ENCODE measurements around the gene OLFM1. TPM values are rescaled to one million over a fixed set of nuclear protein-coding genes. Genes with fewer than 3 reads are reported as not detected.

The OLFM1 gene
- total RNA-seq, 1 donor from 2014 or later, result 5.5 TPM

GRCh38 chr9:135079018-135079417 is 8.4 kb upstream of the OLFM1 start:
- Histone ChIP-seq H2AFZ (ENCODE audit: low read depth, low read length) (no peak overlapping the region), H3K9me3 (ENCODE audit: insufficient read depth, low read depth, low read length) (no peaks in the 10 kb centered on the region), H3K36me3 (ENCODE audit: insufficient read depth, low read length) (no peaks in the 10 kb centered on the region), H3K4me1 (ENCODE audit: insufficient read depth, low read length) (no peaks in the 10 kb centered on the region), H3K4me3 (ENCODE audit: insufficient read depth, low read depth, low read length) (no peak overlapping the region), H4K20me1 (ENCODE audit: insufficient read depth, low read length) (no peaks in the 10 kb centered on the region), H3K4me2 (ENCODE audit: low read length) (no peak overlapping the region), H3K27ac (ENCODE audit: low read depth, low read length) (no peak overlapping the region), H3K79me2 (ENCODE audit: insufficient read depth, low read length) (no peaks in the 10 kb centered on the region), H3K27me3 (ENCODE audit: insufficient read depth, low read length) (peaks cover 6% of the 10 kb centered on the region), H3K9ac (ENCODE audit: low read length) (no peak overlapping the region)
- DNase-seq (ENCODE audit: low read depth), result no peak
- TF ChIP-seq EZH2 (IDR thresholded peaks at IDR 0.05; ENCODE audit: insufficient read depth, low read length) (no peak), CTCF (IDR thresholded peaks at IDR 0.05; ENCODE audit: insufficient read depth, low read depth, low read length) (no peak)
- Mint-ChIP-seq H3K27me3 (ENCODE audit: low read depth, unreplicated experiment) (peaks cover 68% of the 10 kb centered on the region), H3K4me3 (ENCODE audit: unreplicated experiment) (no peak overlapping the region), H3K36me3 (ENCODE audit: low read depth, unreplicated experiment) (no peaks in the 10 kb centered on the region), H3K9me3 (ENCODE audit: unreplicated experiment) (no peaks in the 10 kb centered on the region), H3K27ac (ENCODE audit: unreplicated experiment) (no peak overlapping the region), H3K4me1 (ENCODE audit: low read depth, unreplicated experiment) (no peaks in the 10 kb centered on the region)
- FAIRE-seq, result no peak

DNA sequence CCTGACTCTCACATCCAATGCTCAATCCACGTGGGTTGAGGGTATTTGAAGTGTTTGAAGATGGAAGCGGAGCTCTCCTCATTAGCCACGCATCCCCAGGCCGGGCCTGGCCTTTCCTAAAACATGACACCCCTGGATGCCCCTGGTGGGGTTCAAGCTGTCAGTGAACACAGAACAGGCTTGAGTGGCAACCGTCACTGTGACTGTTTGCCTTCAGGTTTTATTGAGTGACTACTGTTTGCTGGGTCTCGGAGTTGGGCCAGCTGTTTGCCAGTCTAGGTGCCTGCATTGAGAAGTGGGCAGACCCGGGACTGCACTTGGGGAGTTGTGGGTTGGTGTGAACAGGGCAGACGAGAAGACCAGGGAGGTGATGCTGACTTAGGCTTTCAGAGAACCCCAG is 7.8 kb upstream of the OLFM1 start:
- no peak for FAIRE-seq
- Histone ChIP-seq H2AFZ (ENCODE audit: low read depth, low read length) (no peak overlapping the region), H3K79me2 (ENCODE audit: insufficient read depth, low read length) (no peaks in the 10 kb centered on the region), H3K4me3 (ENCODE audit: insufficient read depth, low read depth, low read length) (no peak overlapping the region), H3K9ac (ENCODE audit: low read length) (no peak overlapping the region), H3K36me3 (ENCODE audit: insufficient read depth, low read length) (no peaks in the 10 kb centered on the region), H4K20me1 (ENCODE audit: insufficient read depth, low read length) (no peaks in the 10 kb centered on the region), H3K27ac (ENCODE audit: low read depth, low read length) (no peak overlapping the region), H3K27me3 (ENCODE audit: insufficient read depth, low read length) (peaks cover 6% of the 10 kb centered on the region), H3K4me2 (ENCODE audit: low read length) (no peak overlapping the region), H3K4me1 (ENCODE audit: insufficient read depth, low read length) (no peaks in the 10 kb centered on the region), H3K9me3 (ENCODE audit: insufficient read depth, low read depth, low read length) (no peaks in the 10 kb centered on the region)
- Mint-ChIP-seq H3K4me1 (ENCODE audit: low read depth, unreplicated experiment) (no peaks in the 10 kb centered on the region), H3K9me3 (ENCODE audit: unreplicated experiment) (no peaks in the 10 kb centered on the region), H3K27ac (ENCODE audit: unreplicated experiment) (no peak overlapping the region), H3K36me3 (ENCODE audit: low read depth, unreplicated experiment) (no peaks in the 10 kb centered on the region), H3K27me3 (ENCODE audit: low read depth, unreplicated experiment) (peaks cover 72% of the 10 kb centered on the region), H3K4me3 (ENCODE audit: unreplicated experiment) (no peak overlapping the region)
- TF ChIP-seq EZH2 (IDR thresholded peaks at IDR 0.05; ENCODE audit: insufficient read depth, low read length) (no peak), CTCF (IDR thresholded peaks at IDR 0.05; ENCODE audit: insufficient read depth, low read depth, low read length) (no peak)
- DNase-seq (ENCODE audit: low read depth), result no peak

- Histone ChIP-seq H3K9ac (ENCODE audit: low read length) (no peak overlapping the region), H3K27me3 (ENCODE audit: insufficient read depth, low read length) (peaks cover 9% of the 10 kb centered on the region), H3K4me1 (ENCODE audit: insufficient read depth, low read length) (no peaks in the 10 kb centered on the region), H3K4me3 (ENCODE audit: insufficient read depth, low read depth, low read length) (no peak overlapping the region), H3K9me3 (ENCODE audit: insufficient read depth, low read depth, low read length) (no peaks in the 10 kb centered on the region), H3K79me2 (ENCODE audit: insufficient read depth, low read length) (no peaks in the 10 kb centered on the region), H3K27ac (ENCODE audit: low read depth, low read length) (no peak overlapping the region), H4K20me1 (ENCODE audit: insufficient read depth, low read length) (no peaks in the 10 kb centered on the region), H2AFZ (ENCODE audit: low read depth, low read length) (no peak overlapping the region), H3K4me2 (ENCODE audit: low read length) (no peak overlapping the region), H3K36me3 (ENCODE audit: insufficient read depth, low read length) (no peaks in the 10 kb centered on the region)
- FAIRE-seq (no peak), DNase-seq (ENCODE audit: low read depth) (no peak)
- Mint-ChIP-seq H3K4me3 (ENCODE audit: unreplicated experiment) (no peak overlapping the region), H3K36me3 (ENCODE audit: low read depth, unreplicated experiment) (no peaks in the 10 kb centered on the region), H3K4me1 (ENCODE audit: low read depth, unreplicated experiment) (no peaks in the 10 kb centered on the region), H3K27ac (ENCODE audit: unreplicated experiment) (no peak overlapping the region), H3K9me3 (ENCODE audit: unreplicated experiment) (no peaks in the 10 kb centered on the region), H3K27me3 (ENCODE audit: low read depth, unreplicated experiment) (peaks cover 77% of the 10 kb centered on the region)
- no peak for TF ChIP-seq CTCF (IDR thresholded peaks at IDR 0.05; ENCODE audit: insufficient read depth, low read depth, low read length)
- no peak for TF ChIP-seq EZH2 (IDR thresholded peaks at IDR 0.05; ENCODE audit: insufficient read depth, low read length)
Observed at GRCh38 chr9:135080286-135081263, 6.9 kb upstream of the OLFM1 start.

Measured in astrocyte (in vitro differentiated cells and primary cell).